GM18505 (cell line): ENCODE measurements around the gene MIA.
"Not testable (repeated sequence)": the region's sequence is repeated elsewhere in the genome, so short reads cannot be mapped to it uniquely, and the experiment has no call there.

Experiments
- ATAC-seq: cut with Tn5 transposase; IDR thresholded peaks from one replicate; pipeline ENCODE4 v1.9.1; 2021; ENCODE audit not compliant: unreplicated experiment
- POLR2A ChIP-seq: IDR thresholded peaks from 4 replicates; pipeline ENCODE4 v1.6.1; 2011; ENCODE audit warnings: borderline replicate concordance; ENCODE audit not compliant: insufficient read depth, insufficient read length; ENCODE audit errors: extremely low read depth

The MIA gene

GRCh38 chr19:40808021-40808325 is 32.7 kb downstream of the MIA start:
- no peak for ATAC-seq

GRCh38 chr19:40808497-40808896 is 33.2 kb downstream of the MIA start:
- no peak for TF ChIP-seq POLR2A
- no peak for ATAC-seq

More at GRCh38 chr19:40808021-40808325, 32.7 kb downstream of the MIA start:
- no peak for TF ChIP-seq POLR2A

GRCh38 chr19:40809358-40810086 is 34.2 kb downstream of the MIA start:
- ATAC-seq: no peak
- TF ChIP-seq POLR2A: no peak

DNA sequence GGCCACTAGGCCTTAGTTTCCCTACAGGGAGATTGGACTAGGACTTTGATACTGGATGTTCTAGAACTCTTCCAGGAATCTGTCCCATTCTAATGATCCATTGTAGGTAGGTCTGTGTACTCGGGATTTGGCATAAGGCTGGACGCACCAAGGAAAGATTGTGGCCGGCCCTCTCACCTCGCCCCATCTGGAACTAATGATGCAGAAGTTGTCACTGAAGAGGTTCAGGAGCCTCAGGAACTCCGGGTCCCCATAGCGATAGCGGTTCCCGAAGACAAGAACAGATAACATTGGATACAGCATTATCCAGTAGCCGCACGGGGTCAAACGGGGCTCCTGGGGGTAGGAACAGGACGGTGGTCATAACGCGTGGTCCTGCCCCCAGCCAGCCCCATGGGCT is 34.8 kb downstream of the MIA start:
- no peak for ATAC-seq
- TF ChIP-seq POLR2A: no peak

DNA sequence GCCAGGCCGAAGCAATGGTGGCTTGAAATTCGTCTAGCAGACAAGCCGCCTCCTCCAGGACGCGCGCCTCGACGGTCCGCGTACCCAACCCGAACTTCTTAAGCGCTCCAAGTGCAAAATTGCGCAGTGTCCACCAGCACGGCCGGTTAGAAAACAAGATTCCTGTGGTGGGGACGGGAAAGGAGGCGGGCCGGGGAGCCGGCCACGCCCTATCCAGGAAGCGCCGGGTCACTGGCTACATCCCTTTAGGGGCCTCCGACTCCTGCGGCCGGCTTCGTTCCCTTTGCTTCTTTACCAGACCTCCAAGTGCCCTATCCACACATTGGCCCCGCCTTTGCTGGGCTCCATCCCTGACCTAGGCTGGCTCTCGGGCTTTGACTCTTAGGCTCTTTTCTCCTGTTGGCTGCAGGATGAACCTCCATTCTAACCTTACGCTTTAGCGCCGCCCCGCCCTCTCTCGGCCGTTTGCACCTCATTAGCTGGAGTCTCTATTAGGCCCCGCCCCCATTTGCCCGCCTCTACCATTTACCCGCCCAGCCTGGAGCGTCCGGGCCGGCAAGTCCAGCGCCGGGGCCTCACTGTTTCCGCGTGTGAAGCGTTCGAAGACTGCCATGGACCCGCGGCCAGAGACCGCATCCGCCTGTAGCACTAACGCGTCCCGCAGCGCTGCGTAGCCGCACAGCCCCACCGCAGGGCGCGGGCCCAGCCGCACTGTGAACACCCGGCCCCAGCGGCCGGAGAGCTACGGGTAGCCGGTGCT is 35.5 kb downstream of the MIA start:
- ATAC-seq: not testable (repeated sequence)

DNA sequence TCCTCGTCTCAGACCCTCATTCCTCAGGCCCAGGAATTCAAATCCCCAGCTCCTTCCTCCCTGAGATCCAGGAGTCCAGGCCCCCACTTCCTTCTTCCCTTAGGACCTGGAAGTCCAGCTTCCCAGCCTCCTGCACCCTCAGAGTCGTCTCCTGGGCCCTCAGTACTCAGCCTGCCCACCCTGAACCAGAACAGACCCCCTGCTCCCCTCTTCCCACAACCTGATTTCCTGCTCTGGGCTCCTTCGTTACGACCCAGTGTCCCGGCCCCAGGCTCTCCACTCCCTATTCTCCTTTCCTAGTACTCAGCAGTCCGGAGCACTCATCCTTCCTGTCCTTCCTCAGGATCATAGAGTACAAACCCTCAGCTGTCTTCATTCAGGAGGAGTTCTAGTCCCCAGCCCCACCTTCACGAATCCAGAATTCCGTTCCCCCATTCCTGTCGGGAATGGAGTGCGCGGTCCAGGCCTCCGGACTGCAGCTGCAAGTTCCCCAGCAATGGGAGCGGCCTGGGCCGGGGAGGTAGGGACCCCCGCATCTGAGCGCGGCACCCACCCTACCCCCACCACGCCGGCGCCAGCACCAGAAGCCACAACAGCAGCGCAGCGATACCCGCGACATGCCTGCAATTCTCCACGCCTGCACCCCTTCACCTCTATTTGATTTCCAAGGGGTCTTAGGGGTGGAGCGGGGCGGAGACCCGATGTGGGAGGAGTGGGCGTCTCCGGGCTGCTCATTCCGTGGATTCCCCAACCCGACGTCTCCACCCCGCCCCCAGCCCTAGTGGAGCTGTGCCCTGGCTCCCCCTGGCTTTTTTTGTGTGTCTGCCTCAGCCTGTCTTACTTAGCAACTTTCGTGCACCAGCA is 36.4 kb downstream of the MIA start:
- TF ChIP-seq POLR2A: no peak
- no peak for ATAC-seq

- not testable (repeated sequence) for ATAC-seq
Measured at GRCh38 chr19:40812571-40812970, 37.2 kb downstream of the MIA start.

DNA sequence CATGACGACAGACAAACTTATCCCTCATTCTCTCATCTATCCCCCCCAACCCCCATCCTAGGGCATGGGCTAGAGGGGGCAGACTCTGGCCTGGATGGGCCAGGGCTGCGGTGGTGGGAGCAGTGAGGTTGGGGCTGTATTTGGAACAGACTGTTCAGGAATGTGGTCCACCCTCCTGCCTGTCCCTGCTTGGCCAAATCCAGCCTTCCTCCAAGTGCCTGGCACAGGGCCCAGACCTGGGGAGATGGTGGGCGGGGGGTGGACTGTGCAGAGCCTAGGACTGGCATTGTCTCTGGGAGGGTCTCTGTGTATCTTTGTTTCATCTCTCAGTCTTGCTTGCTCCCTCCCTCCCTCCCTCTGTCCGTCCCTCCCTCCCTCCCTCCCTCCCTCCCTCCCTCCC is 37.9 kb downstream of the MIA start:
- TF ChIP-seq POLR2A: no peak
- no peak for ATAC-seq

DNA sequence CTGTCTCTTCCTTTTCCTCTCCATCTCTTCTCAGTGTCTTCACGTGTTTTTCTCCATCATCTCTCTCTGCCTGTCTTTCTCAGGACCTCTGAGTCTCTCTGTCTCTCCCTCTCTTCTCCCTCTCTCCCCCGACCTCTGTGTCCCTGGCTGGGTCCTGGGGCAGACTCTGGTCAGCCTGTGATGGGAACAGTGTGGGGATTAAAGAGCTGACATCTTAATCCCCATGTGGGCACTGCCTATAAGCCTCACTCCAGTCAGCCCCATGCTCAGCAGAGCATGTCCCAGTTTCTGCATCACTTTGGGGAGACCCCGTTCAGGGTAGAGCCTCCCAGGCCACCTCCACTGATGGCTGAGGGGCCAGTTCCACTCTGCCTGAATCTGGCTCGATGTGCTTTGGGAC is 39.9 kb downstream of the MIA start:
- no peak for TF ChIP-seq POLR2A
- no peak for ATAC-seq

DNA sequence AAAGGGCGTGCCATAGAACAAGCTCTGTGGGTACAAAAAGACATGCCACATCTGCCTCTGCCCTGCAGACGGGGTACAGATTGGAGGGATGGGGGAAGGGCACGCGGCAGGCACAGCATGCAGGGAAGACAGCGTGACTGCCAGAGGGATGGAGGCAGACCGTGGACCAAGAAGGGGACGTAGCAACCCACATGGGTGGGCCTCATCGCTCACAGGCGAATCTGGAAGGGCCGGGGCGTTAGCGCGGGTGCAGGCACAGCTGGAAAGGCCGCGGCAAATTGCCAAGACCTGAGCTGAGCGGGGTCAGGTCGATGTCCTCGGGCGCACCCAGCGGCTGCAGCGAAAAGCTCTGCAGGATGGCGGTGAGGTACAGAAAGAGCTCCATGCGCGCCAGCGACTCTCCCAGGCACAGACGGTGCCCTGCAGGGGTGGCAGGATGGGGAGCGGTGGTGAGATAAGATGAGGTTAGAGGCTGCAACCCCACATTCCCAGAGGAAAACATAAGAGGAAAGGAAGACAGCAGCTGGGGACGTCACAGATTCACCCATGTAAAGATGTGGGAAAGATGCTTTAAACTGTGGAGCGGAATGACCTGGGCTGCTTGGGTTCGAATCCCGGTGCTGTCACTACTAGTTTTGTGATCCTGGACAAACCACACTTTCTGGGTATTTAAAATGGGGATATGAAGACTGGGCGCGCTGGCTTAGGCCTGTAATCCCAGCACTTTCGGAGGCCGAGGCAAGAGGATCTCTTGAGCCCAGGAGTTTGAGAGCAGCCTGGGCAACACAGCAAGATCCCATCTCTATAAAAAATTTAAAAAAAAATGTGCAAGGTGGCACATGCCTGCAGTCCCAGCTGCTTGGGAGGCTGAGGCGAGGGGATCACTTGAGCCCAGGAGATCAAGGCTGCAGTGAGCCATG is 43.4 kb downstream of the MIA start:
- ATAC-seq: not testable (repeated sequence)

DNA sequence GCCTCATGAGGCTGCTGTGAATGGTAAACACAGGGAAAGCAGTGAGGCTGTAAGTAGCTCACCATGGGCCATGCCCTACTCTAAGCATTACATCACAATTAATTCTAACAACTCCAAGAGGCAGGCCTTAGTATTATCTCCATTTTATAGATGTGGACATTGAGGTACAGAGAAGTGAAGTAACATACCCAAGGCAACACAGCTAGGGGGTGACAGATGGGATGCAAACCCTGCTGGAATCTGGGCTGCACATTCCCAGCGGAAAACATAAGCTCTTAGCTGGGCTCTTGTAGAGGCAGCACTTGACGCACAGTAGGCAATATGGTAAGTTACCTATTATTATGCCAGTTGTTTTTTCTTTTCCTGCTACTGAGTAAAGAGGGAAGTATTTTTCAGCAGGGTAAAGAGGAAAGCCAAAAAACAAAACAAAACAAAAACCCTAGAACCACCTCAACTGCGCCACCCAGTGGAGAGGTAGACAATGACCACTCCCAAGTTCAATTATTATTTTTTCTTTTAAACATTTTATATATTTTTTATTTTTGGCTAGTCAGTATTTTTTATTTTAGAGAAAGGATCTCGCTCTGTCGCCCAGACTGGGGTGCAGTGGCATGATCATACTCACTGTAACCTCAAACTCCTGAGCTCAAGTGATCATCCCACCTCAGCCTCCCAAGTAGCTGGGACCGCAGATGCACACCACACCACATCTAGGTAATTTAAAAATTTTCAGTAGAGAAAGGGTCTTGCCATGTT is 44.3 kb downstream of the MIA start:
- not testable (repeated sequence) for ATAC-seq

DNA sequence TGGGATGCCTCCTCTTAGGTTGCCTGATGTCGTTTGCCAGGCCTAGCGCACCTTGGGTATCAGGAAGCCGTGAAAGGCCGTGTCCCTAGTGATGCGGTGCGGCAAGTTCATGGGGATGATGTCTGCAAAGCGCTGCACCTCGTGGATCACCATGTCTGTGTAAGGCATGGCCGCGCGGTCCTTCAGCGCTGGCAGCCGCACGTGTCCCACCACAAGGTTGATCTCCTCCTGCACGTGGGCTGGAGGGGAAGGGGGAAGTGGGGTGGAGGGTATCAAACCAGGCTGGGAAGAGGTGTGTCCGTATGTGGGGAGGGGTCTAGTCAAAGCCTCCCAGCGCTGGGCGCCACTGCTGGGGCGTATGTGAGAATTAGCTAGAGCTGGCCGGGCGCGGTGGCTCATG is 46.8 kb downstream of the MIA start:
- ATAC-seq: no peak
- no peak for TF ChIP-seq POLR2A

GRCh38 chr19:40822704-40823553 is 47.6 kb downstream of the MIA start:
- not testable (repeated sequence) for ATAC-seq

DNA sequence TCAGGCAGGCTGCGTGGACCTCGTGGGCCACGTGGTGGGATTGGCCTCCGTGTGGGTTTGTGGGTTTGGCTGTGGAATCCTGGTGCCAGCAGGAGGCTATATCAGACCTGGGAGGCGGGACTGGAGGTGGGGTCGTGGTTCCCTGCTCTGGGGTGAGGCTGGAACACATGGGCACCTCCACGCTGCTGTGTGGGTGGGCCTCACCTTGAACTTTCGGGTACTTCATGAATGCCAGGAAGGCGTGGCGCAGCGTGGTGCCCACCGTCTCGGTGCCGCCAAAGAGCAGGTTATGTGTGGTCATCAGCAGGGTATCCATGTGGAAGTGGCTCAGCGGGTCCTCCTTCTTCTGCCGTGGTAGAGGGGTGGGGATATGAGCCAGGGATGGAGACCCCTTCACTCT is 49.6 kb downstream of the MIA start:
- not testable (repeated sequence) for ATAC-seq

GRCh38 chr19:40825460-40826095 is 50.3 kb downstream of the MIA start:
- ATAC-seq: not testable (repeated sequence)

- ATAC-seq: not testable (repeated sequence)
Measured at GRCh38 chr19:40826312-40826698, 51.0 kb downstream of the MIA start.
